ENCODE results near the gene POLR1C.

DNA sequence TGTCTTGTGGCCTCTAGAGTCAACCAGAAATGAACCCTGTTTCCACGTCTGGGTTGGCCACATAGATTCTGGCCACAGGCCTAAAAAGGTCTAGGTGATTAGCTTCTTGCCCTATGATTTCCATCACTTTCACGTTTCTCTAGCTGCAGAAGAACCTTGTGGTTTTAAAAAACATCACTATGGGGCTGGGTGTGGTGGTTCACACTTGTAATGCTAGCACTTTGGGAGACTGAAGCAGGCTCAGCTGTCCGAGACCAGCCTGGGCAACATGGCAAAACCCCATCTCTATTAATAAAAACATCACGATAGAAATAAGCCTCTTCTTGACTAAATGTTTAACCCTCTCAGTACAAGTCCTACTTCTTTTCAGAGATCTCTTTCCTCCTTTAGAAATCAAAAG is 27.6 kb downstream of the POLR1C start:
- TF ChIP-seq, protein P1, sequence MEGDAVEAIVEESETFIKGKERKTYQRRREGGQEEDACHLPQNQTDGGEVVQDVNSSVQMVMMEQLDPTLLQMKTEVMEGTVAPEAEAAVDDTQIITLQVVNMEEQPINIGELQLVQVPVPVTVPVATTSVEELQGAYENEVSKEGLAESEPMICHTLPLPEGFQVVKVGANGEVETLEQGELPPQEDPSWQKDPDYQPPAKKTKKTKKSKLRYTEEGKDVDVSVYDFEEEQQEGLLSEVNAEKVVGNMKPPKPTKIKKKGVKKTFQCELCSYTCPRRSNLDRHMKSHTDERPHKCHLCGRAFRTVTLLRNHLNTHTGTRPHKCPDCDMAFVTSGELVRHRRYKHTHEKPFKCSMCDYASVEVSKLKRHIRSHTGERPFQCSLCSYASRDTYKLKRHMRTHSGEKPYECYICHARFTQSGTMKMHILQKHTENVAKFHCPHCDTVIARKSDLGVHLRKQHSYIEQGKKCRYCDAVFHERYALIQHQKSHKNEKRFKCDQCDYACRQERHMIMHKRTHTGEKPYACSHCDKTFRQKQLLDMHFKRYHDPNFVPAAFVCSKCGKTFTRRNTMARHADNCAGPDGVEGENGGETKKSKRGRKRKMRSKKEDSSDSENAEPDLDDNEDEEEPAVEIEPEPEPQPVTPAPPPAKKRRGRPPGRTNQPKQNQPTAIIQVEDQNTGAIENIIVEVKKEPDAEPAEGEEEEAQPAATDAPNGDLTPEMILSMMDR (IDR thresholded peaks at IDR 0.05), result no peak
- TF ChIP-seq ZFX (IDR thresholded peaks at IDR 0.05; ENCODE audit: borderline replicate concordance), result no peak

Data from 22Rv1 (cell line).